H1 (cell line): ENCODE data around the gene PABPN1. TPM values are rescaled to one million over a fixed set of nuclear protein-coding genes. Genes with fewer than 3 reads are reported as not detected.

Source experiments
- SIRT6 ChIP-seq: IDR thresholded peaks from one replicate; pipeline ENCODE4 v1.7.1; 2012; ENCODE audit warnings: low read length, inconsistent platforms
- SP2 ChIP-seq: IDR thresholded peaks from 2 replicates; pipeline ENCODE4 v1.6.1; 2012; ENCODE audit warnings: mild to moderate bottlenecking, low read length, inconsistent platforms
- TAF1 ChIP-seq: IDR thresholded peaks from 2 replicates; pipeline ENCODE4 v1.6.1; 2011; ENCODE audit warnings: mild to moderate bottlenecking, low read depth, low read length
- polyA plus RNA-seq, 7 experiments: library from polyadenylated mRNA; depleted of rRNA in 3 of 7; stranded (reverse) in 5 of 7; unstranded in 2 of 7; fragments of >200 nt in 5 of 7; fragments of 200-250 nt in 2 of 7; gene quantifications; 1 replicate in 5 of 7; 2 replicates in 1 of 7; 4 replicates in 1 of 7; pipeline versions ENCODE4 v1.2.1 to v1.2.3, GENCODE V29; 2011 to 2013; ENCODE audit warnings: missing spikeins in 2 of 7, mixed read lengths in 2 of 7
- total RNA-seq: library from RNA; stranded (reverse); fragmentation: NEBNext Ultra II Directional; extraction: Animal tissue kit (Norgen Biotek cat#: 25700); gene quantifications from 2 replicates; pipeline ENCODE4 v1.2.1, GENCODE V29; 2021

PABPN1 gene
- total and polyA plus RNA-seq, 2 of the 8 experiments (the other 6 are each of a cell fraction or from before 2014, with no cell fraction given), result 300 to 331 TPM

DNA sequence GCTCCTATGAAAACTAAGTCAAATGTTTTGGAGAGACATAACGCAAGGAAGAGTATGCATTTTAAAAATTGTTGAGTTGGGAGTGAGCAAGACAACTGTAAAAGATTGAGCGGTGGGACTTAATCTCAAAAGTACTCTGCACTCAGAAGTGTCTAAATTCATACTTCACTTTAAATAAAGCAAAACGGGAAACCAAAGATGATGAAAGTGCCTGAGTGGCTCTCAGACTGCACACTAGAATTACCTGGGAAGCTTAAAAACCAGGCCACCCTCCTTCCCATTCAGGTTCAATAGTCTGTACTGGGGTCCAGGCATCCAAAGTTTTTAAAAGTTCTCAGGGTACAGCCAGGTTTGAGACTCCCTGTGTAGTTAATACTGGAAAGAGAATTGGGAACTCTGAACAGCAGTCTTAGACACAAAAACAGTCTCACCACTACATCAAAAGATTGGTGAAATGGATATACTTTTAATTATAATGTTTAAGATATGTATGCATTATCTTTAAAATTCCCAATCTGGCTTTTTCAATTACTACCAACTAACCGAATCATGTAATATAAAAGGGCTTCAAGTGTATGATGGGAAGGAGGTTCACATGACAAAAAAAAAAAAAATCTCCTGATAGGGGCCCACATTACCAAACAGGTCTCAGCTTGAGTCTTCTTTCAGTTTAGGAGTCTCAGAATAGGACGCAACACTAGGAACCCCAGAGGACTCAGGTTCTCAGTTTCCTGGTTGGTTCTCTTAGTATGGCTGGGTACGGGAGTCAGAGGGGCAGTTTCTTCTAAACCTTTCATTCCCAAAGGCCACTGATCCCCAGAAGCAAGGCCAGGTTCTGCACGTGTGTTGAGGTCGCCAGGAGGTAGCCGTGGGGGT lies 36.4 kb upstream of the PABPN1 start (continued):
- no peak for TF ChIP-seq TAF1
- TF ChIP-seq SIRT6, result no peak
- TF ChIP-seq SP2, result no peak
